ENCODE results near the gene CERKL.

DNA sequence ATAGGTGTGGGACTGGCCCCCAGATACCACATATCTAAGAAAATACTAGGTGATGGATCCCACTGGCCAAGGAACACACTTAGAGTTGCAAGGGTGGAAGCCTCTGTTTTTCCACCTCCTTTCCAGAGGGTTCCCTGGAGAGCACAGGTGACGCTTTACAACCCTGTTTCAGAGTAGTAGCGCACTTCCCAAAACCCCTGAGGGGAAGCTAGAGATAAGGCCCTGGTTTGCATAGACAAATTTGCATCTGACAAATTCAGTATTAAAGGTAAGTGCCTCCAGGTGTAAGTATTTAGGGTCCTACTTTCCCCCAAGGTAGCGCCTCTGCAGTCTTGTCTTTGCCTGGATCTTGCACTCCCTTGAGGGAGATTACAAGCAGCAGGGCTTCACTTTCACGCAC, 474 bp upstream of the CERKL start:
- TF ChIP-seq, protein P1, sequence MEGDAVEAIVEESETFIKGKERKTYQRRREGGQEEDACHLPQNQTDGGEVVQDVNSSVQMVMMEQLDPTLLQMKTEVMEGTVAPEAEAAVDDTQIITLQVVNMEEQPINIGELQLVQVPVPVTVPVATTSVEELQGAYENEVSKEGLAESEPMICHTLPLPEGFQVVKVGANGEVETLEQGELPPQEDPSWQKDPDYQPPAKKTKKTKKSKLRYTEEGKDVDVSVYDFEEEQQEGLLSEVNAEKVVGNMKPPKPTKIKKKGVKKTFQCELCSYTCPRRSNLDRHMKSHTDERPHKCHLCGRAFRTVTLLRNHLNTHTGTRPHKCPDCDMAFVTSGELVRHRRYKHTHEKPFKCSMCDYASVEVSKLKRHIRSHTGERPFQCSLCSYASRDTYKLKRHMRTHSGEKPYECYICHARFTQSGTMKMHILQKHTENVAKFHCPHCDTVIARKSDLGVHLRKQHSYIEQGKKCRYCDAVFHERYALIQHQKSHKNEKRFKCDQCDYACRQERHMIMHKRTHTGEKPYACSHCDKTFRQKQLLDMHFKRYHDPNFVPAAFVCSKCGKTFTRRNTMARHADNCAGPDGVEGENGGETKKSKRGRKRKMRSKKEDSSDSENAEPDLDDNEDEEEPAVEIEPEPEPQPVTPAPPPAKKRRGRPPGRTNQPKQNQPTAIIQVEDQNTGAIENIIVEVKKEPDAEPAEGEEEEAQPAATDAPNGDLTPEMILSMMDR (IDR thresholded peaks at IDR 0.05) = no peak
- TF ChIP-seq EZH2 (IDR thresholded peaks at IDR 0.05; ENCODE audit: borderline replicate concordance, insufficient read depth, low read depth, low read length, poor library complexity, severe bottlenecking) = no peak

Data from B cell (primary cell).